ENCODE data around the gene USP49. TPM values are rescaled to one million over a fixed set of nuclear protein-coding genes. Genes with fewer than 3 reads are reported as not detected.

The USP49 gene
- total and polyA plus RNA-seq, 2 of the 13 experiments (the other 11 are each of a cell fraction or from before 2014, with no cell fraction given) = 2.9 to 4.3 TPM

DNA sequence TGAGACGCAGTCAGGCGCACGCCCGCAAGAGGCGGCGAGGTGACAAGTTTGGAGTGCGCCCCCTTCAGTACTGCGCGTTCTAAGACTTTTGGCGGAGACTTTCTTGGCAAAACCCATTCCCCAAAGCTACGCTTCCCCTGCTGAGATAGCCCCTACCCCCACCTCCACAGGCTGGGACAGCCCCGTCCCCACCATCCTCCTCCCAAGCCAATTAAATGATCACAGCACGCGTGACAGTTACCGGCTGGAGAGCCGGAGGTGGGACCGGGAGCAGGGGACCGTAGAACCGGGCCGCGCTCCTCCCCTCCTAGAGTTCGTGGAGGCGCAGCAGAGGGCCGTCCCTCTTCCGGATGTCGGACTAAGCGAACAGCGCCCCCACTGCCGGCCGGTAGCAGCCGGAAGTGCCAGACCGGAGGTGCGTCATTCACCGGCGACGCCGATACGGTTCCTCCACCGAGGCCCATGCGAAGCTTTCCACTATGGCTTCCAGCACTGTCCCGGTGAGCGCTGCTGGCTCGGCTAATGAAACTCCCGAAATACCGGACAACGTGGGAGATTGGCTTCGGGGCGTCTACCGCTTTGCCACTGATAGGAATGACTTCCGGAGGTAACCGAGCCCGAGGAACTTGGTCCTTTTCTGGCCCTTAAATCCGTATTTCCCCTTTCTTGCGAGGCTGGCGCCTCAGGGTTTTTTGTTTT lies 107.8 kb downstream of the USP49 start, which contains the start of gene TOMM6 (continued):
- TF ChIP-seq ZNF629 (CRISPR knock-in tag; conservative IDR thresholded peaks at IDR 0.05) (no peak; the same call in 1 of the 2 replicates), ZNF232 (CRISPR knock-in tag; IDR thresholded peaks at IDR 0.05; ENCODE audit: borderline replicate concordance) (0 out of 2 replicates have a peak, but pooled peaks have one; percentile 8), NCOA1 (CRISPR knock-in tag; IDR thresholded peaks at IDR 0.05) (no peak), CREB1 (IDR thresholded peaks at IDR 0.05) (peak; percentile 97), CREB1 (CRISPR knock-in tag; IDR thresholded peaks at IDR 0.05) (peak; percentile 99), CBFB (CRISPR knock-in tag; IDR thresholded peaks at IDR 0.05) (peak; percentile 93; the same call in 1 of the 2 replicates), KLF13 (CRISPR knock-in tag; IDR thresholded peaks at IDR 0.05) (no peak), ZFP90 (CRISPR knock-in tag; IDR thresholded peaks at IDR 0.05; ENCODE audit: borderline replicate concordance) (peak; percentile 88; the same call in 1 of the 2 replicates), ZNF652 (CRISPR knock-in tag; IDR thresholded peaks at IDR 0.05; ENCODE audit: borderline replicate concordance, low read depth) (no peak), KLF6 (CRISPR knock-in tag; IDR thresholded peaks at IDR 0.05) (peak; percentile 96), NFE2L1 (CRISPR knock-in tag; IDR thresholded peaks at IDR 0.05; ENCODE audit: borderline replicate concordance) (no peak), ZBTB8A (CRISPR knock-in tag; IDR thresholded peaks at IDR 0.05; ENCODE audit: borderline replicate concordance, low read depth) (no peak), TEAD2 (CRISPR knock-in tag; IDR thresholded peaks at IDR 0.05) (0 out of 2 replicates have a peak, but pooled peaks have one; percentile 39), CHD4 (IDR thresholded peaks at IDR 0.05; ENCODE audit: borderline replicate concordance, low read length) (no peak), CEBPB (IDR thresholded peaks at IDR 0.05; ENCODE audit: borderline replicate concordance, low read depth, low read length) (no peak)
- TF ChIP-seq, protein P1, sequence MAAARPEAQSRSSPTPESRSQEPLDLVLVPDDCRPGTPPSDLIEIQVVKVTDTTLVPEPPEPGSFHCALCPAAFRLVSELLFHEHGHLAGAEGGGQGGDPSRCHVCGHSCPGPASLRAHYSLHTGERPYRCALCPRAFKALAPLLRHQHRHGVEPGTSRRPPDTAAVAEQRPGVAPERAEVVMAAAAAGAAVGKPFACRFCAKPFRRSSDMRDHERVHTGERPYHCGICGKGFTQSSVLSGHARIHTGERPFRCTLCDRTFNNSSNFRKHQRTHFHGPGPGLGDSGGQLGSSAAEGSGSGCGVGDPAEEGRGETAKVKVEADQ (CRISPR knock-in tag; IDR thresholded peaks at IDR 0.05; ENCODE audit: borderline replicate concordance) = no peak
- TF ChIP-seq, protein P2, sequence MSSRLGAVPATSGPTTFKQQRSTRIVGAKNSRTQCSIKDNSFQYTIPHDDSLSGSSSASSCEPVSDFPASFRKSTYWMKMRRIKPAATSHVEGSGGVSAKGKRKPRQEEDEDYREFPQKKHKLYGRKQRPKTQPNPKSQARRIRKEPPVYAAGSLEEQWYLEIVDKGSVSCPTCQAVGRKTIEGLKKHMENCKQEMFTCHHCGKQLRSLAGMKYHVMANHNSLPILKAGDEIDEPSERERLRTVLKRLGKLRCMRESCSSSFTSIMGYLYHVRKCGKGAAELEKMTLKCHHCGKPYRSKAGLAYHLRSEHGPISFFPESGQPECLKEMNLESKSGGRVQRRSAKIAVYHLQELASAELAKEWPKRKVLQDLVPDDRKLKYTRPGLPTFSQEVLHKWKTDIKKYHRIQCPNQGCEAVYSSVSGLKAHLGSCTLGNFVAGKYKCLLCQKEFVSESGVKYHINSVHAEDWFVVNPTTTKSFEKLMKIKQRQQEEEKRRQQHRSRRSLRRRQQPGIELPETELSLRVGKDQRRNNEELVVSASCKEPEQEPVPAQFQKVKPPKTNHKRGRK (CRISPR knock-in tag; IDR thresholded peaks at IDR 0.05) = peak; percentile 88; the same call in 1 of the 2 replicates
- TF ChIP-seq, protein P3, sequence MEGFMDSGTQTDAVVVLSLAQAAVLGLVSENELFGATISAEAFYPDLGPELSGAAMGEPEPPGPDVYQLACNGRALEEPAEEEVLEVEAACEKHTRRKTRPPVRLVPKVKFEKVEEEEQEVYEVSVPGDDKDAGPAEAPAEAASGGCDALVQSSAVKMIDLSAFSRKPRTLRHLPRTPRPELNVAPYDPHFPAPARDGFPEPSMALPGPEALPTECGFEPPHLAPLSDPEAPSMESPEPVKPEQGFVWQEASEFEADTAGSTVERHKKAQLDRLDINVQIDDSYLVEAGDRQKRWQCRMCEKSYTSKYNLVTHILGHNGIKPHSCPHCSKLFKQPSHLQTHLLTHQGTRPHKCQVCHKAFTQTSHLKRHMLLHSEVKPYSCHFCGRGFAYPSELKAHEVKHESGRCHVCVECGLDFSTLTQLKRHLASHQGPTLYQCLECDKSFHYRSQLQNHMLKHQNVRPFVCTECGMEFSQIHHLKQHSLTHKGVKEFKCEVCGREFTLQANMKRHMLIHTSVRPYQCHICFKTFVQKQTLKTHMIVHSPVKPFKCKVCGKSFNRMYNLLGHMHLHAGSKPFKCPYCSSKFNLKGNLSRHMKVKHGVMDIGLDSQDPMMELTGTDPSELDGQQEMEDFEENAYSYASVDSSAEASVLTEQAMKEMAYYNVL (CRISPR knock-in tag; IDR thresholded peaks at IDR 0.05; ENCODE audit: borderline replicate concordance) = peak; percentile 84
- TF ChIP-seq, protein P4, sequence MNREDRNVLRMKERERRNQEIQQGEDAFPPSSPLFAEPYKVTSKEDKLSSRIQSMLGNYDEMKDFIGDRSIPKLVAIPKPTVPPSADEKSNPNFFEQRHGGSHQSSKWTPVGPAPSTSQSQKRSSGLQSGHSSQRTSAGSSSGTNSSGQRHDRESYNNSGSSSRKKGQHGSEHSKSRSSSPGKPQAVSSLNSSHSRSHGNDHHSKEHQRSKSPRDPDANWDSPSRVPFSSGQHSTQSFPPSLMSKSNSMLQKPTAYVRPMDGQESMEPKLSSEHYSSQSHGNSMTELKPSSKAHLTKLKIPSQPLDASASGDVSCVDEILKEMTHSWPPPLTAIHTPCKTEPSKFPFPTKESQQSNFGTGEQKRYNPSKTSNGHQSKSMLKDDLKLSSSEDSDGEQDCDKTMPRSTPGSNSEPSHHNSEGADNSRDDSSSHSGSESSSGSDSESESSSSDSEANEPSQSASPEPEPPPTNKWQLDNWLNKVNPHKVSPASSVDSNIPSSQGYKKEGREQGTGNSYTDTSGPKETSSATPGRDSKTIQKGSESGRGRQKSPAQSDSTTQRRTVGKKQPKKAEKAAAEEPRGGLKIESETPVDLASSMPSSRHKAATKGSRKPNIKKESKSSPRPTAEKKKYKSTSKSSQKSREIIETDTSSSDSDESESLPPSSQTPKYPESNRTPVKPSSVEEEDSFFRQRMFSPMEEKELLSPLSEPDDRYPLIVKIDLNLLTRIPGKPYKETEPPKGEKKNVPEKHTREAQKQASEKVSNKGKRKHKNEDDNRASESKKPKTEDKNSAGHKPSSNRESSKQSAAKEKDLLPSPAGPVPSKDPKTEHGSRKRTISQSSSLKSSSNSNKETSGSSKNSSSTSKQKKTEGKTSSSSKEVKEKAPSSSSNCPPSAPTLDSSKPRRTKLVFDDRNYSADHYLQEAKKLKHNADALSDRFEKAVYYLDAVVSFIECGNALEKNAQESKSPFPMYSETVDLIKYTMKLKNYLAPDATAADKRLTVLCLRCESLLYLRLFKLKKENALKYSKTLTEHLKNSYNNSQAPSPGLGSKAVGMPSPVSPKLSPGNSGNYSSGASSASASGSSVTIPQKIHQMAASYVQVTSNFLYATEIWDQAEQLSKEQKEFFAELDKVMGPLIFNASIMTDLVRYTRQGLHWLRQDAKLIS (CRISPR knock-in tag; IDR thresholded peaks at IDR 0.05) = no peak
- TF ChIP-seq, protein P5, sequence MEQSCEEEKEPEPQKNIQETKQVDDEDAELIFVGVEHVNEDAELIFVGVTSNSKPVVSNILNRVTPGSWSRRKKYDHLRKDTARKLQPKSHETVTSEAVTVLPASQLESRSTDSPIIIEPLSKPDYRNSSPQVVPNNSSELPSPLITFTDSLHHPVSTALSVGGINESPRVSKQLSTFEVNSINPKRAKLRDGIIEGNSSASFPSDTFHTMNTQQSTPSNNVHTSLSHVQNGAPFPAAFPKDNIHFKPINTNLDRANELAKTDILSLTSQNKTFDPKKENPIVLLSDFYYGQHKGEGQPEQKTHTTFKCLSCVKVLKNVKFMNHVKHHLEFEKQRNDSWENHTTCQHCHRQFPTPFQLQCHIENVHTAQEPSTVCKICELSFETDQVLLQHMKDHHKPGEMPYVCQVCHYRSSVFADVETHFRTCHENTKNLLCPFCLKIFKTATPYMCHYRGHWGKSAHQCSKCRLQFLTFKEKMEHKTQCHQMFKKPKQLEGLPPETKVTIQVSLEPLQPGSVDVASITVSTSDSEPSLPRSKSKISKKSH (CRISPR knock-in tag; IDR thresholded peaks at IDR 0.05; ENCODE audit: borderline replicate concordance) = peak; percentile 93; the same call in 1 of the 2 replicates
